ENCODE data around the gene DIS3L2. TPM values are rescaled to one million over a fixed set of nuclear protein-coding genes. Genes with fewer than 3 reads are reported as not detected.

Gene DIS3L2
- total RNA-seq, 4 donors from 2014 or later, result 52.8 to 74.9 (median 61.8) TPM

GRCh38 chr2:232288489-232289030, 327.0 kb downstream of the DIS3L2 start:
- 61 to 69% methylated on average over 4 of the region's 4 CpGs for WGBS, 2 donors
- no peak for TF ChIP-seq CTCF (IDR thresholded peaks at IDR 0.05)
- TF ChIP-seq POLR2A (IDR thresholded peaks at IDR 0.05), result no peak
- no peak for TF ChIP-seq EP300 (IDR thresholded peaks at IDR 0.05)
- no peak for DNase-seq (ENCODE audit: low spot score in 2 of 2)
- Histone ChIP-seq H3K4me1 (peaks cover 0 to 38% (median 0%) of the 10 kb centered on the region in 4 donors), H3K4me3 (no peak overlapping the region), H3K27me3 (no peaks in the 10 kb centered on the region), H3K36me3 (peaks cover 0 to 7% (median 0%) of the 10 kb centered on the region in 3 donors), H3K27ac (no peak overlapping the region), H3K9me3 (no peaks in the 10 kb centered on the region)

- H3K27me3 ChIP-seq, result no peaks in the 10 kb centered on the region
- WGBS, 2 donors, result 68 to 81% methylated on average over 8 of the region's 8 CpGs
- no peaks in the 10 kb centered on the region for H3K9me3 ChIP-seq
- no peak for DNase-seq (ENCODE audit: low spot score in 2 of 2)
- H3K27ac ChIP-seq, result no peak overlapping the region
- no peak overlapping the region for H3K4me3 ChIP-seq
- peaks cover 0 to 38% (median 0%) of the 10 kb centered on the region in 4 donors for H3K4me1 ChIP-seq
- TF ChIP-seq EP300 (IDR thresholded peaks at IDR 0.05) (no peak), CTCF (IDR thresholded peaks at IDR 0.05) (no peak)
- H3K36me3 ChIP-seq, result peaks cover 0 to 15% (median 0%) of the 10 kb centered on the region in 3 donors
These were observed 329.2 kb downstream of the DIS3L2 start for GRCh38 chr2:232290668-232291067.

- H3K27ac ChIP-seq, result no peak overlapping the region
- 63 to 65% methylated on average over 2 of the region's 2 CpGs for WGBS, 2 donors
- peaks cover 0 to 38% (median 0%) of the 10 kb centered on the region in 4 donors for H3K4me1 ChIP-seq
These were observed 329.8 kb downstream of the DIS3L2 start for GRCh38 chr2:232291343-232291742.

GRCh38 chr2:232292395-232293154, 331.1 kb downstream of the DIS3L2 start:
- H3K4me3 ChIP-seq, result no peak overlapping the region
- no peak overlapping the region for H3K27ac ChIP-seq
- H3K27me3 ChIP-seq, result no peaks in the 10 kb centered on the region
- DNase-seq (ENCODE audit: low spot score in 2 of 2), result peak; percentile 17 to 50
- H3K36me3 ChIP-seq, result peaks cover 0 to 27% (median 0%) of the 10 kb centered on the region in 3 donors
- TF ChIP-seq POLR2A (IDR thresholded peaks at IDR 0.05) (no peak), CTCF (IDR thresholded peaks at IDR 0.05) (peak; percentile 8 to 36 (median 26))
- peaks cover 0 to 28% (median 0%) of the 10 kb centered on the region in 4 donors for H3K4me1 ChIP-seq
- WGBS, 2 donors, result 68 to 77% methylated on average over 9 of the region's 9 CpGs
- H3K9me3 ChIP-seq, result no peaks in the 10 kb centered on the region

More at GRCh38 chr2:232291343-232291742, 329.8 kb downstream of the DIS3L2 start:
- no peaks in the 10 kb centered on the region for H3K27me3 ChIP-seq
- peaks cover 0 to 16% (median 0%) of the 10 kb centered on the region in 3 donors for H3K36me3 ChIP-seq
- no peaks in the 10 kb centered on the region for H3K9me3 ChIP-seq
- TF ChIP-seq POLR2A (IDR thresholded peaks at IDR 0.05), result no peak
- TF ChIP-seq EP300 (IDR thresholded peaks at IDR 0.05), result no peak
- TF ChIP-seq CTCF (IDR thresholded peaks at IDR 0.05), result no peak
- DNase-seq (ENCODE audit: low spot score in 2 of 2), result no peak
- H3K4me3 ChIP-seq, result no peak overlapping the region

- peaks cover 0 to 27% (median 0%) of the 10 kb centered on the region in 3 donors for H3K36me3 ChIP-seq
- H3K27me3 ChIP-seq, result no peaks in the 10 kb centered on the region
- DNase-seq (ENCODE audit: low spot score in 2 of 2), result no peak
- 75 to 84% methylated on average over 6 of the region's 6 CpGs for WGBS, 2 donors
- H3K9me3 ChIP-seq, result no peaks in the 10 kb centered on the region
- no peak for TF ChIP-seq POLR2A (IDR thresholded peaks at IDR 0.05)
- no peak for TF ChIP-seq CTCF (IDR thresholded peaks at IDR 0.05)
- no peak for TF ChIP-seq EP300 (IDR thresholded peaks at IDR 0.05)
- H3K4me3 ChIP-seq, result no peak overlapping the region
- H3K4me1 ChIP-seq, result peaks cover 0 to 24% (median 0%) of the 10 kb centered on the region in 4 donors
- no peak overlapping the region for H3K27ac ChIP-seq
These were observed 331.7 kb downstream of the DIS3L2 start for GRCh38 chr2:232293191-232293590.
